ENCODE data around the gene AGAP2.

GRCh38 chr12:57716305-57716704, 22.2 kb downstream of the AGAP2 start:
- TF ChIP-seq EHMT2 (IDR thresholded peaks at IDR 0.05; ENCODE audit: low read depth) (no peak), SMC3 (IDR thresholded peaks at IDR 0.05) (no peak), NR3C1 (IDR thresholded peaks at IDR 0.05) (no peak), ELK1 (IDR thresholded peaks at IDR 0.05; ENCODE audit: low read depth, low read length) (no peak), PBX3 (IDR thresholded peaks at IDR 0.05) (no peak), NFE2L2 (conservative IDR thresholded peaks at IDR 0.05; ENCODE audit: low read length) (no peak), POLR2A (IDR thresholded peaks at IDR 0.05; ENCODE audit: low read length) (no peak), EP300 (IDR thresholded peaks at IDR 0.05) (no peak), RAD21 (conservative IDR thresholded peaks at IDR 0.05 in 1 of 2, IDR thresholded peaks at IDR 0.05 in 1 of 2) (no peak), KDM5A (IDR thresholded peaks at IDR 0.05) (no peak), ESRRA (IDR thresholded peaks at IDR 0.05; ENCODE audit: borderline replicate concordance, low read length) (no peak), RFX5 (IDR thresholded peaks at IDR 0.05) (no peak), RNF2 (IDR thresholded peaks at IDR 0.05; ENCODE audit: borderline replicate concordance, low read depth) (no peak)
- TF ChIP-seq, protein P1, sequence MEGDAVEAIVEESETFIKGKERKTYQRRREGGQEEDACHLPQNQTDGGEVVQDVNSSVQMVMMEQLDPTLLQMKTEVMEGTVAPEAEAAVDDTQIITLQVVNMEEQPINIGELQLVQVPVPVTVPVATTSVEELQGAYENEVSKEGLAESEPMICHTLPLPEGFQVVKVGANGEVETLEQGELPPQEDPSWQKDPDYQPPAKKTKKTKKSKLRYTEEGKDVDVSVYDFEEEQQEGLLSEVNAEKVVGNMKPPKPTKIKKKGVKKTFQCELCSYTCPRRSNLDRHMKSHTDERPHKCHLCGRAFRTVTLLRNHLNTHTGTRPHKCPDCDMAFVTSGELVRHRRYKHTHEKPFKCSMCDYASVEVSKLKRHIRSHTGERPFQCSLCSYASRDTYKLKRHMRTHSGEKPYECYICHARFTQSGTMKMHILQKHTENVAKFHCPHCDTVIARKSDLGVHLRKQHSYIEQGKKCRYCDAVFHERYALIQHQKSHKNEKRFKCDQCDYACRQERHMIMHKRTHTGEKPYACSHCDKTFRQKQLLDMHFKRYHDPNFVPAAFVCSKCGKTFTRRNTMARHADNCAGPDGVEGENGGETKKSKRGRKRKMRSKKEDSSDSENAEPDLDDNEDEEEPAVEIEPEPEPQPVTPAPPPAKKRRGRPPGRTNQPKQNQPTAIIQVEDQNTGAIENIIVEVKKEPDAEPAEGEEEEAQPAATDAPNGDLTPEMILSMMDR (IDR thresholded peaks at IDR 0.05) = no peak
